Measurements from ENCODE around the gene ZNF292. TPM values are rescaled to one million over a fixed set of nuclear protein-coding genes. Genes with fewer than 3 reads are reported as not detected.

The ZNF292 gene
- 111 TPM for total RNA-seq

GRCh38 chr6:87154993-87155841, at the start of gene ZNF292:
TSS of gene ZNF292 (plus strand) at chr6:87155565. CDS start at chr6:87155592, 27 bp downstream.

Other genes starting within 250 kb of the ZNF292 start
- 3.7 TPM for gene HTR1E, start 218.0 kb upstream of the ZNF292 start, total RNA-seq
- not detected for gene CGA, start 60.5 kb upstream of the ZNF292 start, total RNA-seq
- gene SMIM8, start 167.0 kb downstream of the ZNF292 start, total RNA-seq, result 31.6 TPM
- 0.92 TPM for gene GJB7, start 173.7 kb downstream of the ZNF292 start, total RNA-seq
- 6.2 TPM for gene C6orf163, start 189.2 kb downstream of the ZNF292 start, total RNA-seq

Measured in diencephalon (tissue), 1 donor.